BLaER1 treated with 17β-estradiol and CSF1 and Interleukin-3, amounts not matched to agents 10 nM and 100 nM (cell line): Measurements from ENCODE around the gene LYPLAL1.

Experiments used
- H3K27ac ChIP-seq, 11 experiments: shearing (Covaris generic); formaldehyde crosslinking; 2 replicates each; pipeline ENCODE4 v1.8.1; 2022
- H3K27me3 ChIP-seq, 11 experiments: shearing (Covaris generic); formaldehyde crosslinking; 2 replicates each; pipeline ENCODE4 v1.8.1; 2022
- H3K36me3 ChIP-seq, 11 experiments: shearing (Covaris generic); formaldehyde crosslinking; 2 replicates each; pipeline ENCODE4 v1.8.1; 2022
- H3K4me1 ChIP-seq, 10 experiments: shearing (Covaris generic); formaldehyde crosslinking; 2 replicates each; pipeline ENCODE4 v1.8.1; 2022
- H3K4me2 ChIP-seq, 11 experiments: shearing (Covaris generic); formaldehyde crosslinking; 2 replicates each; pipeline ENCODE4 v1.8.1; 2022
- H3K4me3 ChIP-seq, 10 experiments: shearing (Covaris generic); formaldehyde crosslinking; 2 replicates each; pipeline ENCODE4 v1.8.1; 2022
- H3K9ac ChIP-seq, 11 experiments: shearing (Covaris generic); formaldehyde crosslinking; 2 replicates each; pipeline ENCODE4 v1.8.1; 2022
- H3K9me3 ChIP-seq, 11 experiments: shearing (Covaris generic); formaldehyde crosslinking; replicated peaks in 1 of 11; 2 replicates each; pipeline ENCODE4 v1.8.1; 2022
- H4K20me1 ChIP-seq, 11 experiments: shearing (Covaris generic); formaldehyde crosslinking; 2 replicates each; pipeline ENCODE4 v1.8.1; 2022
- Cebpa-rat ChIP-seq, 11 experiments: shearing (Covaris generic); IDR thresholded peaks; 2 replicates each; pipeline ENCODE4 v1.8.1; 2022

Gene LYPLAL1

DNA sequence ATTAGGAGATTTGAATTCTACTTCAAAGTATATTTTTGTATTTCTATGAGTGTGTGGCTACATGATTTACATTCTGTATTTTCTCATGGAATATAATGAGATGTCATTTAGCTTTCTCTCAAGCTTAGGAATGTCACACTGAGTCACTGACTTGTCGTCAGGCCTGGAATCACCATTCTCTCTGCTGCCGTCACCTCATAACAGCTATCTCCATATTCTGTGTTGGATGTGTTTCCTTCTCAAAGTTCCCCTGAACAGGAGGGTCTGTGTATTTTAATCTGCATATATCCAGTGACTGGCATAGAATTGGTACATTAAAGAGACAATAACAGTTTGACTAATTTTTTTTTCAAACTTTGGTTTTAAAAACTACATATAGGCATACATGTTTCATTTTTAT is 35.9 kb downstream of the LYPLAL1 start:
- H3K4me2 ChIP-seq: no peak overlapping the region
- H3K9ac ChIP-seq: no peak overlapping the region
- peaks cover 0 to 30% (median 4%) of the 10 kb centered on the region in 11 experiments; a peak in 7 of 22 replicates for H3K36me3 ChIP-seq
- no peak for TF ChIP-seq Cebpa-rat (IDR thresholded peaks at IDR 0.05)
- H3K27me3 ChIP-seq: no peaks in the 10 kb centered on the region
- H4K20me1 ChIP-seq: peaks cover 0 to 15% (median 0%) of the 10 kb centered on the region in 11 experiments; a peak in 2 of 22 replicates
- H3K4me1 ChIP-seq: peaks cover 0 to 9% (median 0%) of the 10 kb centered on the region in 10 experiments; a peak in 3 of 20 replicates
- no peak overlapping the region for H3K27ac ChIP-seq
- no peak overlapping the region for H3K4me3 ChIP-seq
- no peaks in the 10 kb centered on the region for H3K9me3 ChIP-seq

DNA sequence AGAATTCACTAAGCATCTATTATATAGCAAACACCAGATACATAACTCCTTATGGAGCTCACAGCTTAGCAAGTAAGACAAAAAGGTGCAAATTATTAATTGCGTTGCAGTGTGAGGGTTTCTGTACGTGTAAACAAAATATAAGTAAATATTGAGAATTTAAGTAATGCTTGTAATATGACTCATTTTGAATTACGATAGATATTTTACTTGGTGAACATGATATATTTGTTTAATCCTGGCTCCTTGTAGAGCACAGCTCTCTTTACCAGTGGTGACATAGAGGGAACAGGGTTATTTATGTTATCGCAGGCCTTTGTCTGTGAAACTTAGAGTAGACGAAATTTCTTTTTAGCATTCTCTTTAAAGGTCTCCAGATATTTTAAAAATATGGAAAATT is 36.4 kb downstream of the LYPLAL1 start:
- no peak overlapping the region for H3K4me2 ChIP-seq
- no peak for TF ChIP-seq Cebpa-rat (IDR thresholded peaks at IDR 0.05)
- no peak overlapping the region for H3K9ac ChIP-seq
- no peak overlapping the region for H3K4me3 ChIP-seq
- no peak overlapping the region for H3K27ac ChIP-seq
- no peaks in the 10 kb centered on the region for H3K9me3 ChIP-seq
- peaks cover 0 to 9% (median 0%) of the 10 kb centered on the region in 10 experiments; a peak in 3 of 20 replicates for H3K4me1 ChIP-seq
- peaks cover 0 to 14% (median 0%) of the 10 kb centered on the region in 11 experiments; a peak in 2 of 22 replicates for H4K20me1 ChIP-seq
- H3K27me3 ChIP-seq: no peaks in the 10 kb centered on the region
- H3K36me3 ChIP-seq: peaks cover 0 to 32% (median 4%) of the 10 kb centered on the region in 11 experiments; a peak in 7 of 22 replicates

DNA sequence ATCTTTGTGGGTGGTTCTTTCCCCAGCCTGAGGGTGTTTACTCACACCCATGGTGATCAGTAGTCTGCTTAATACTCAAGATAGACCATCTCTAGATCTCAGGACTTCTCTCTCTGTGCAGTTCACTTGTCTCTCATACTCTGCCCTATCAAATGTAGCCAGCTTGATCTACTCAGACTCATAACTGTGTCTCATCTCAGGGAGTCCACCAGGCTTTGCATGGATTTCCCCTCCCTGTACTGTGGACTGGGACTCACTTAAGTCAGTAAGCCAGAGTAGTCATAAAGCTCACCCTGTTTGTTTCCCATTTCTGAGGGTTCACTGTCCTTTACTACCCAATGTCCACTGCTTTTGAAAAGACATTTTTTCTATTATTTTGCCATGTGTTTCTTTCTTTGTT is 41.8 kb downstream of the LYPLAL1 start:
- Histone ChIP-seq H3K27ac (no peak overlapping the region), H3K4me1 (peaks cover 0 to 9% (median 0%) of the 10 kb centered on the region in 10 experiments; a peak in 3 of 20 replicates), H3K4me3 (no peak overlapping the region), H4K20me1 (0 out of 22 replicates have a peak, but pooled peaks cover 0 to 5% (median 0%) of the 10 kb centered on the region in 11 experiments), H3K36me3 (peaks cover 3 to 74% (median 13%) of the 10 kb centered on the region in 11 experiments; a peak in 16 of 22 replicates), H3K4me2 (no peak overlapping the region), H3K9ac (no peak overlapping the region), H3K9me3 (no peaks in the 10 kb centered on the region), H3K27me3 (no peaks in the 10 kb centered on the region)
- no peak for TF ChIP-seq Cebpa-rat (IDR thresholded peaks at IDR 0.05)

DNA sequence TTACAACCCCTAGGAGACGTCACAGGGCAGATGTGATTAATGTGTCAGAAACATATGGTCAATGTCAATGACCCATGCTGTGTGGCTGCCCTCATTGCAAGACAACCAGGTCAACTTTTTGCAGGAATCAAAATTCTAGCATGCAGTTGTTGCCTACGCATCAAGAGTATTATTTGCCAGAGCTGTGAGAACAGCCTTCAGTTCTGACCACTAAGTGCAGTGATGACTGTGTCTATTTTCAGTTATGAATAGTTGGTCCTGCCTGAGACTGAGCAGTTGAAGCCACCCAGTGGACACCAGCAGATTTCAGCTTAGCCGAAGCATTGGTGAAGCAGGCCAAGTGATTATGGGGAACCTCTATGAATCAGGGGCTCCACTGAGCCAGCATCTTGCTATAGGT is 47.3 kb downstream of the LYPLAL1 start:
- Histone ChIP-seq H3K9me3 (no peaks in the 10 kb centered on the region), H3K4me2 (no peak overlapping the region), H3K4me1 (no peaks in the 10 kb centered on the region), H3K36me3 (peaks cover 0 to 39% (median 9%) of the 10 kb centered on the region in 11 experiments; a peak in 12 of 22 replicates), H4K20me1 (no peaks in the 10 kb centered on the region), H3K4me3 (no peak overlapping the region), H3K9ac (no peak overlapping the region), H3K27ac (no peak overlapping the region), H3K27me3 (no peaks in the 10 kb centered on the region)
- TF ChIP-seq Cebpa-rat (IDR thresholded peaks at IDR 0.05): no peak

DNA sequence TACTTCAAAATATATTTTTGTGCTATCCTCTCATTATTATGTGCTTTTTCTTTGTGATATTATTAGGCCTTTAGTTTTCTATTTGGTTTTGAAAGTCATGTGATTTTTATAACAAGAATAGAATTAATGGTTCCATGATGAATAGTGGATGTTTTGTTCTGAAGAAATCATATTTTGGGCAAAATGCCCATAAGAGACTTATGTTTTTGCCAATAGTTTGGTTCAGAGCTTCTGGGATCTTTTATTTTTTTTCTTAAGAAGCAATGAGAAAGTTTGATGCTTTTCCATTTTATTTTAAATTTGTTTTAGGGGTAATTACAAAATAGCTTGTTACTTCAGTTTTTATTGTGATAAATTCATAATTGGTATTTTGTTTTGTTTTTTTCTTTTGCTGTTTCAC is 49.8 kb downstream of the LYPLAL1 start:
- Histone ChIP-seq H4K20me1 (no peaks in the 10 kb centered on the region), H3K4me2 (no peak overlapping the region), H3K4me3 (no peak overlapping the region), H3K9me3 (peaks cover 0 to 5% (median 0%) of the 10 kb centered on the region in 11 experiments; a peak in 2 of 22 replicates), H3K27me3 (no peaks in the 10 kb centered on the region), H3K4me1 (no peaks in the 10 kb centered on the region), H3K27ac (no peak overlapping the region), H3K9ac (no peak overlapping the region), H3K36me3 (peaks cover 0 to 29% (median 6%) of the 10 kb centered on the region in 11 experiments; a peak in 10 of 22 replicates)
- no peak for TF ChIP-seq Cebpa-rat (IDR thresholded peaks at IDR 0.05)

DNA sequence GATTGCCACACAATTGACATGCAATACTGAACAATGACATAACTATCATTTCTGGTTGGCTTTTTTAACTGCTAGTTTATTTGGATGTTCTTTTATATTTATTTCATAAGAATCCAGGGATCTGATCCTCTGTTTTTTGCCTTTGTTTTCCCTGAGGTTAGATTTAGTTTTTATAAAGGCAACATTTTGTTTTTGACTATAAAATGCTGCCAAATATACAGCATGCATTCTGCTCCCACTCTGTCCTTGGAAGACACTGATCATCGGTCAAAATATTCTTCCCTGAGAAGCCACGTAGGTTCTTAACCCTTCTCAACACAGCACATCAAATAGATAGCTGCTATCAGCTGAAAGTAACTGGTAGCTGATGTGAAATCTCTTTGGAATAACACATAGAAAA is 52.5 kb downstream of the LYPLAL1 start:
- H3K9me3 ChIP-seq: peaks cover 0 to 5% (median 0%) of the 10 kb centered on the region in 11 experiments; a peak in 2 of 22 replicates

DNA sequence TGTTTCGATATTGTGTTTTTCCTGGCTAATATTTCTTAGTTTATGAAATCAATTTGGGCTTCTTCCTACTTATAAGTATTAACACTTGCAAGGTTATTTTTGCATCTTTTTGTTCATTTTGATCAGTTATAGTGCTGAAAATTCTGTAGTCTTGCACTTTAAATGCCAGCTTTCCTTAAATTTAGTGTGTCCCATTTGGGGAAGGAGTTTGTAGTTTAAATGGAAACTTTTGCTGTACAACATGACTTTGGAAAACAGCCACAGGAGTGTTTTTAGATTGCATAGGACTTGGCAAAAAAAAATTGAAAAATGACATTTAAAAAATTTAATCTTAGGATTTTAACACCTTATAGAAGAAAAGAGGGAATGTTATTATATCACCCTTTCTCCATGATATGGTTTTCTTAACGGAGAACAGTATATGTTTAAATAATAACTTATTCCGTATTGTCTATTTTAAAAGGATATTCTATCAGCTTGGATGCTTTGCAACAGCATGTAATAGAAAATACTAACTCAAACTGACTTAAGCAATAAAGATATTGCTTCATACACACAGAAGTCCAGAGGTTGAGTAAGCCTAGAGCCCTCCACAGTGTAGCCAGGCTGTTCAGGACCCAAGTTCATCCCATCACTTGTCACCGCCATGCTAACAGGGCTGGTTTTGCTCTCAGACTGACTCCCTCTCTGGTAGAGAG is 53.8 kb downstream of the LYPLAL1 start:
- TF ChIP-seq Cebpa-rat (IDR thresholded peaks at IDR 0.05): no peak
- Histone ChIP-seq H3K27me3 (no peaks in the 10 kb centered on the region), H3K4me3 (no peak overlapping the region), H3K4me1 (no peaks in the 10 kb centered on the region), H3K9ac (no peak overlapping the region), H3K4me2 (no peak overlapping the region), H3K9me3 (peaks cover 0 to 5% (median 0%) of the 10 kb centered on the region in 11 experiments; a peak in 2 of 22 replicates), H3K27ac (no peak overlapping the region), H3K36me3 (peaks cover 0 to 22% (median 0%) of the 10 kb centered on the region in 11 experiments; a peak in 4 of 22 replicates), H4K20me1 (no peaks in the 10 kb centered on the region)

More for the DNA sequence above, 52.5 kb downstream of the LYPLAL1 start:
- H3K36me3 ChIP-seq: peaks cover 0 to 22% (median 0%) of the 10 kb centered on the region in 11 experiments; a peak in 4 of 22 replicates
- no peaks in the 10 kb centered on the region for H3K27me3 ChIP-seq
- H3K27ac ChIP-seq: no peak overlapping the region
- H3K4me3 ChIP-seq: no peak overlapping the region
- H3K4me2 ChIP-seq: no peak overlapping the region
- TF ChIP-seq Cebpa-rat (IDR thresholded peaks at IDR 0.05): no peak
- no peaks in the 10 kb centered on the region for H3K4me1 ChIP-seq
- no peaks in the 10 kb centered on the region for H4K20me1 ChIP-seq
- H3K9ac ChIP-seq: no peak overlapping the region

DNA sequence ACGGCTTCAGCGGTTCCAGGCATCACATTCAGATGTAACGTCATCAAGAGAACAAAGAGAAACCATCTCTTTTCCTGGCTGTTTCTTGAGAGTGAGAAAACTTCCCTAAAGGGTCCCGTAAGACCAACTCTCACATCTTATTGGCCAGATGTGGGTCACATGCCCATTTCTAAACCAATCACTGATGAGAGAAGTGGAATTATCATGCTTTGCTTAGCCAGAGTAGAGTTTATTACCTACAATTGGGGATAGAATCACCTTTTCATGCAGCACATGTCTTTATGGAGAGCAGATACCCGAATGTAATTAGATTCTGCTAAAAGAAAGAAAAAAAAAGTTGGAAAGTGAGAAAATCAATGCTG is 54.4 kb downstream of the LYPLAL1 start:
- Histone ChIP-seq H3K9ac (no peak overlapping the region), H3K27me3 (no peaks in the 10 kb centered on the region), H3K4me3 (no peak overlapping the region), H3K27ac (no peak overlapping the region), H3K9me3 (peaks cover 0 to 5% (median 0%) of the 10 kb centered on the region in 11 experiments; a peak in 2 of 22 replicates), H3K36me3 (peaks cover 0 to 22% (median 0%) of the 10 kb centered on the region in 11 experiments; a peak in 4 of 22 replicates), H3K4me2 (no peak overlapping the region), H3K4me1 (no peaks in the 10 kb centered on the region), H4K20me1 (no peaks in the 10 kb centered on the region)
- no peak for TF ChIP-seq Cebpa-rat (IDR thresholded peaks at IDR 0.05)

DNA sequence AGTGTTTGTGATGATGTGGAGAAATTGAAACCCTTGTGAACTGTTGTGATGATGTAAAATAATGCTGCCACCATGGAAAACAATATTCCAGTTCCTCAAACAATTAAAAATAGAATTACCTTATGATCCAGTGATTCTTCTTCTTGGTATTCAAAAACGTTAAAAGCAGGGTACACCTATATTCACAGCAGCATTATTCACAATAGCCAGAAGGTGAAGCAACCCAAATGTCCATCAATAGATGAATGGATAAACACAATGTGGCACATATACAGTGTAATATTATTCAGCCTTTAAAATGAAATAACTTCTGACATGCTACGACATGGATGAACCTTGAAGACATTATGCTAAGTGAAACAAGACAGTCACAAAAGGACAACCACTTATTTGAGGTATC is 59.2 kb downstream of the LYPLAL1 start:
- H3K4me3 ChIP-seq: no peak overlapping the region
- H3K9me3 ChIP-seq: peaks cover 0 to 4% (median 0%) of the 10 kb centered on the region in 11 experiments; a peak in 2 of 22 replicates
- no peak for TF ChIP-seq Cebpa-rat (IDR thresholded peaks at IDR 0.05)
- no peak overlapping the region for H3K9ac ChIP-seq
- H4K20me1 ChIP-seq: no peaks in the 10 kb centered on the region
- no peak overlapping the region for H3K4me2 ChIP-seq
- H3K4me1 ChIP-seq: no peaks in the 10 kb centered on the region
- no peaks in the 10 kb centered on the region for H3K27me3 ChIP-seq
- H3K36me3 ChIP-seq: peaks cover 0 to 18% (median 0%) of the 10 kb centered on the region in 11 experiments; a peak in 4 of 22 replicates
- no peak overlapping the region for H3K27ac ChIP-seq
